GM19395 (cell line): Measurements from ENCODE around the gene UNK.
A peak's percentile ranks its signal among the peaks of the same experiment; 100 is the strongest.

Source experiments
- ATAC-seq: cut with Tn5 transposase; IDR thresholded peaks from one replicate; pipeline ENCODE4 v1.9.1; 2021; ENCODE audit warnings: mild to moderate bottlenecking, moderate library complexity; ENCODE audit not compliant: unreplicated experiment

UNK gene

DNA sequence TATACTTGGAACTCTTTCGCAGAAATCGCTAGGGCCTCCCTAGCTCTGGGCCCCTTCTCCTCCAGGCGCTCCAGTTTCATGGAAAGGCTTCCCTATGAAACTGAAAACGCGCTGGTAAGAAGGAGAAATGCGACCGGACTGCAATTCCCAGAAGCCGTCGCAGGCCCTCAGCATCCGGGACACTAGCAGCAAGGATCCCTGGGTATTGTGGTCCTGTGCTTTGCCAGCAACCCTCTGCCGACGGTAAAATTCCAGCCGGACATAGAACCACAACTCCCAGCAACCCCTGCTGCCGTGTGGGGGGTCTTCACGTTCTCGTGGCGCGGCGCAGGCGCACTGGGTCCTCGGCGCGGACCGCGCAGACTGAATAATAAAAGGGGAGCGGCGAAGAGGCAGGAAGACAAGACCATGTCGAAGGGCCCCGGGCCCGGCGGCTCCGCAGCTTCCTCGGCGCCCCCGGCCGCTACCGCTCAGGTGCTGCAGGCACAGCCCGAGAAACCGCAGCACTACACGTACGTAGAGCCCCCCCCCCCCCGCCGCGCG is at the start of gene UNK:
TSS of gene UNK (plus strand) at position 334 of the 543 bp plus-strand sequence. CDS start at position 409, 75 bp downstream.
- ATAC-seq = peak; percentile 60

GRCh38 chr17:75736173-75736835 is 48.3 kb upstream of the UNK start:
- no peak for ATAC-seq

- no peak for ATAC-seq
These were observed 47.3 kb upstream of the UNK start for GRCh38 chr17:75737133-75737962.

GRCh38 chr17:75738218-75738802 is 46.3 kb upstream of the UNK start:
- no peak for ATAC-seq

GRCh38 chr17:75739174-75739573 is 45.4 kb upstream of the UNK start:
- no peak for ATAC-seq

- ATAC-seq = no peak
These were observed 44.8 kb upstream of the UNK start for GRCh38 chr17:75739801-75740200.

GRCh38 chr17:75740215-75740614 is 44.4 kb upstream of the UNK start:
- ATAC-seq = no peak

DNA sequence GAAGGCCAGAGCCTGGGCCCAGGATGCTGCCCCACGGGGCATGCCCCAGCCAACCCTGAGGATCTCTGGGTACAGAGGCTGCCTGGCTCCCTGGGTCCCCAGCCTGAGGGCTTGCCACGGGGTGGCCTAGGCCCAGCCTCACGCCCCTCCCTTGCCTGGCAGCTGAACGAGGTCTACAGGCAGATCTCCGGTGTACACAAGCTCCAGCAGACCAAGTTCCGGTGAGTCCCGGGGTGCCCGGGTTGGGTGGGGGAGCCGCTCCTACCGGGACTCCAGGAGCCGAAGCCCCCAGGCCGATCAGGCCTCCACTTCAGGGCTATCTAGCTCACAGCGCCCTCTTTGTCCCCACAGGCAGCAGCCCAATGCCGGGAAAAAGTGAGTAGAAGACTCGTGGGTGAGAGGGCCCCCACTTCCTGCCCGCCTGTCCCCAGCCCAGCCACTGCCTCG is 44.0 kb upstream of the UNK start:
- no peak for ATAC-seq

DNA sequence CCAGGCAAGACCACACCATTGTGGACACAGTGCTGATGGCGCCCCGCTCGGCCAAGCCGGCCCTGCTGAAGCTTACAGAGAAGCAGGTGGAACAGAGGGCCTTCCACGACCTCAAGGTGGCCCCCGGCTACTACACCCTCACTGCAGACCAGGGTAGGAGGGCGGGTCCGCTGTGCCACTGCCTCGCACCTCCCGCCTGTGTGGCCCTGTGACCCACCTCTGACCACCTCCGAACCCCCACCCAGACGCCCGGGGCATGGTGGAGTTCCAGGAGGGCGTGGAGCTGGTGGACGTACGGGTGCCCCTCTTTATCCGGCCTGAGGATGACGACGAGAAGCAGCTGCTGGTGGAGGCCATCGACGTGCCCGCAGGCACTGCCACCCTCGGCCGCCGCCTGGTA is 42.3 kb upstream of the UNK start:
- no peak for ATAC-seq

DNA sequence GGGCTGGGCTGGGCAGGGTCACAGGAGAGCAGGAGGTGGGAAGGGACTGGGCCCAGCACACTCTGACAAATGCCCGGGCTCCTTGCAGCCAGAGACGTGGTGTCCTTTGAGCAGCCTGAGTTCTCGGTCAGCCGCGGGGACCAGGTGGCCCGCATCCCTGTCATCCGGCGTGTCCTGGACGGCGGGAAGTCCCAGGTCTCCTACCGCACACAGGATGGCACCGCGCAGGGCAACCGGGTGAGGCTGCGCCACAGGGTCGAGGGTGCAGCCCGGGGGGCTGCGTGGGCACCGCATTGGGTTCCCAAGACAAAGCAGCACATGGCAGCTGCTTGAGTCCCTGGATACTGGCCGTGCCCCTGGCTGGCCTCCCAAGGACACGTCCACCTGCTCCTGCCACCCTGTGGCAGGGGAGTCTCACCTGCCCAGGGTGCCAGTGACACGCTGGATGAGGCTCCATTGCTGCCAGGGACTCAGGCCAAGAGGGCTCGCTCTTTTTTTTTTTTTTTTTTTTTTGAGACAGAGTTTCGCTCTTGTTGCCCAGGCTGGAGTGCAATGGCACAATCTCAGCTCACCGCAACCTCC is 40.9 kb upstream of the UNK start:
- no peak for ATAC-seq

DNA sequence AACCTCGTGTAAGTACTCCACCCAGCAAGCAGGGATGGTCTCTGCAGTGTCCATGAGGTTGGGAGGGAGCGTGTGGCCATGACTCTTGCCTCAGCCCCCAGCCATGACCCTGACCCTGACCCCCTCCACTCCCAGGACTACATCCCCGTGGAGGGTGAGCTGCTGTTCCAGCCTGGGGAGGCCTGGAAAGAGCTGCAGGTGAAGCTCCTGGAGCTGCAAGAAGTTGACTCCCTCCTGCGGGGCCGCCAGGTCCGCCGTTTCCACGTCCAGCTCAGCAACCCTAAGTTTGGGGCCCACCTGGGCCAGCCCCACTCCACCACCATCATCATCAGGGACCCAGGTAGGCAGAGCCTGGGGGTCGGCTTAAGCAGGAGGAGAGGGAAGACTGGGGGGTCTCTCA is 35.9 kb upstream of the UNK start:
- ATAC-seq = no peak

DNA sequence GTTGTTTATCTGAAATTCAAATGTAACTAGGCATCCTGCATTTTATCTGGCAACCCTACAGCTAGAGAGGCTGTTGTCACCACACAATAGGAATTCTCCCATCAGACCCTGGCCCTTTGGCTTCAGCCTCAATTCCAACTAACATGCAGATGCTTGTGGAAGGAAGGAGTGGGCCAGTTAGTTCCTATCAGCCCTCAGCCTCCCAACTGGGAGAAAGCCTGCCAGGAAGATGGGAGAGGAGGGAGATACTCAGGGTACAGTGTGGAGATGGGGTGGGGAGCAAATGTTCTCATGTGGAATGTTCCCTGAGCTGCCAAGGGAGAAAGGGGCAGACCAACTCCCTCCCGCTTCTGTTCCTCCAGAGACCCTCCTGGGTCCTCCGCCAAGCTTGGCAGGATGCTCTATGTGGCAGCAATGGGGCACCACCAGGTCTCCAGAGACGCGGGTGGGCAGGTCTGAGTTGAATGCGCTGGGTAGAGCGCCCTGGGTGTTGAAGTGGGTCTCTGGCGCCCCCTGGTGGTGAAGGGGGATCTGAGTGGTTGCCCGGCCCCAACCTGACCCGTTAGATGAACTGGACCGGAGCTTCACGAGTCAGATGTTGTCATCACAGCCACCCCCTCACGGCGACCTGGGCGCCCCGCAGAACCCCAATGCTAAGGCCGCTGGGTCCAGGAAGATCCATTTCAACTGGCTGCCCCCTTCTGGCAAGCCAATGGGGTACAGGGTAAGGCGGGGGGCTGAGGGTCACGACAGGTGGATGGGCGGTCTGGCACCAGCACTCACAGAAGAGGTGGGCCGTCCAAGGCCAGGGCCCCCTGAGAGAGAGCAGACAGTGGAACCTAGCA is 34.8 kb upstream of the UNK start:
- no peak for ATAC-seq

DNA sequence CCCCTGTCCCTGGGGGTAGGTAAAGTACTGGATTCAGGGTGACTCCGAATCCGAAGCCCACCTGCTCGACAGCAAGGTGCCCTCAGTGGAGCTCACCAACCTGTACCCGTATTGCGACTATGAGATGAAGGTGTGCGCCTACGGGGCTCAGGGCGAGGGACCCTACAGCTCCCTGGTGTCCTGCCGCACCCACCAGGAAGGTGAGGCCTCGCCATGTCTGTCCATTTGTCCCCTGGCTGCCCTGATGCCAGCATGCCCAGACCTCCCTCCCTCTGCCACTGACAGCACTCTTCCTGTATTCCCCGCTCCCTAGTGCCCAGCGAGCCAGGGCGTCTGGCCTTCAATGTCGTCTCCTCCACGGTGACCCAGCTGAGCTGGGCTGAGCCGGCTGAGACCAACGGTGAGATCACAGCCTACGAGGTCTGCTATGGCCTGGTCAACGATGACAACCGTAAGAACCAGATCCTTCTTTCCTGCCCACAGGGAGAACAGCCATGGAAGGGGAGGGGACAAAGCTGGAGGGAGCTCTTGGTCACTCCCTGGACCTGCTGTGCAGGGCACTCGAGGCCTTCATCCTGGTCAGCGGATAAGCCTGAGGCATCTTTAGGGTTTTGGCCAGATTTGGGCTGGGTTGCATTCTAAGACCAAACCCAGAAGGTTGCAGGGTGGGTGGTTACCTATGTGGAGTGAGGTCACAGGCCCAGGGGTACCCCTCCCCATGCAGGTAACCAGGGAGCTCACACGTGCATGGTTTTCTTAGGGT is 33.8 kb upstream of the UNK start:
- ATAC-seq = no peak

DNA sequence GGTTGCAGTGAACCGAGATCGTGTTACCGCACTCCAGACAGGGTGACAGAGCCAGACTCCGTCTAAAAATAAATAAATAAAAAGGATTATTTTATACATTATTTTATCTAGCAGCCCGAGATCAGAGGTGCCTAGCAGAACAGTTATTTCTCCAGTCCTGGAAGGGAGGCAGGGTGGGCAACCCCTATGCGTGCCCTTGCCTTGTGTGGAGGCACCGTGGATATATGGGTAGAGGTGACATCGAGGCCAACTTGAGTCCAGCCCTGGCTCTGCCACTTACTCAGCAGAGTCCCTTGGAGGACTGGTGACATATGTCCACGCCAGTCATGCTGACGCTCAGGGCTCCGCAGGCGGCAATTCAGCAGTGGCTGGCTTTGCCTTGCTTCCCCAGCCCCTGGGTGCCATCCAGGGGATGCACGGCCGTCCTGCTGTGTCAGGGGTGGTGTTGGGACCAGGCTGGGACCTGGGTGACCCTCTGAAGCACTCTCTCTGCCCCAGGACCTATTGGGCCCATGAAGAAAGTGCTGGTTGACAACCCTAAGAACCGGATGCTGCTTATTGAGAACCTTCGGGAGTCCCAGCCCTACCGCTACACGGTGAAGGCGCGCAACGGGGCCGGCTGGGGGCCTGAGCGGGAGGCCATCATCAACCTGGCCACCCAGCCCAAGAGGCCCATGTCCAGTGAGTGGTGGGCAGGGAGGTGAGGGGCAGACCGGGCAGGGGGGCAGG is 32.8 kb upstream of the UNK start:
- ATAC-seq = no peak

GRCh38 chr17:75752405-75752709 is 32.2 kb upstream of the UNK start:
- no peak for ATAC-seq

GRCh38 chr17:75752802-75753513 is 31.6 kb upstream of the UNK start:
- ATAC-seq = no peak

DNA sequence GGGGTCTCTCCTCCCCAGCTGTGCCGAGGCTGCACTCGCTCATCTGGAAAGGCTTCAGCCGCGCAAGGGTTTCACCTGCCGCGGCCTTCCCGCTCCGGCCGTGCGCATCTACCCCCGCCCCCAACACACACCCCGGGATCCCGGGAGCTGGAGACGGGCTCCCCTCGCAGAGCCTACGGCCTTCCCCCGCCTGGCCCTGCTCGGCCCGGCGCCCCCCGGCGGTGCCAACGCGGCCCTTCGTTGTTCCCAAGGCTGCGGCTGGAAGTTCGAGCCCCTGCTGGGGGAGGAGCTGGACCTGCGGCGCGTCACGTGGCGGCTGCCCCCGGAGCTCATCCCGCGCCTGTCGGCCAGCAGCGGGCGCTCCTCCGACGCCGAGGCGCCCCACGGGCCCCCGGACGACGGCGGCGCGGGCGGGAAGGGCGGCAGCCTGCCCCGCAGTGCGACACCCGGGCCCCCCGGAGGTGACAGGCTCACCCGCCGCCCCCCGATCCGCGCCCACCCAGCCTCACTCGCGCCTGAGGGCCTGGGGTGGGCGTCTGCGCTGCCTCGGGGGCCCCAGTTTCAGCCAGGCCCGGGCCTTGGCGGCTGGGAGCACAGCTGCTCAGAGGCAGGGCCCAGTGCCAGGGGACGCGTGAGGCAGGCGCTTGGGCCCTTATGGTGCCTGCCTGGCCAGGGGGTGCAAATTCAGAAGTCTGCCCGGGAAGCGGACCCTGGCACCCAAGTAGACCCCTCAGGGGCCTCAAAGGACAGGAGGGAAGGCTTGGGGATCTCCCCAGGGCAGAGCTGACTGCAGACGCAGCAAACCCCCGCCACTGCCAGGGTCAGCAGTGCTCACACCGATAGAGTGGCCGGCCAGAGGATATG is 30.9 kb upstream of the UNK start:
- no peak for ATAC-seq
